ENCODE data around the gene CDKN1A. TPM values are rescaled to one million over a fixed set of nuclear protein-coding genes. Genes with fewer than 3 reads are reported as not detected.

The CDKN1A gene
- total RNA-seq, 1 experiment from 2014 or later = 17.4 TPM

GRCh38 chr6:36734486-36735060, 56.1 kb downstream of the CDKN1A start:
- H3K27me3 Mint-ChIP-seq (ENCODE audit: low read depth) = peaks cover 8% of the 10 kb centered on the region
- no peak overlapping the region for H3K56ac ChIP-seq (ENCODE audit: insufficient read length, low read depth, low read length)
- H4K5ac ChIP-seq (ENCODE audit: insufficient read length, low read depth, low read length) = no peak overlapping the region
- H3K4me2 ChIP-seq (ENCODE audit: insufficient read depth, insufficient read length, low read length) = no peak overlapping the region
- H3K27me3 ChIP-seq (ENCODE audit: insufficient read depth, low read length) = no peaks in the 10 kb centered on the region
- no peak overlapping the region for H2BK15ac ChIP-seq (ENCODE audit: low read depth, low read length)
- no peaks in the 10 kb centered on the region; a peak in 1 of 5 replicates for H3K9me3 Mint-ChIP-seq
- no peak overlapping the region for H2AFZ ChIP-seq (ENCODE audit: low read length)
- H3K4ac ChIP-seq (ENCODE audit: low read depth, low read length) = no peak overlapping the region
- no peak overlapping the region for H3T11ph ChIP-seq (ENCODE audit: low read length)
- H3K79me1 ChIP-seq (ENCODE audit: insufficient read depth, low read depth, low read length, poor library complexity, severe bottlenecking) = no peaks in the 10 kb centered on the region
- no peak overlapping the region for H2BK20ac ChIP-seq (ENCODE audit: low read depth, low read length, poor library complexity, severe bottlenecking)
- H3K4me1 Mint-ChIP-seq = peaks cover 10 to 18% of the 10 kb centered on the region in 2 experiments
- no peak overlapping the region for H2BK5ac ChIP-seq (ENCODE audit: insufficient read length, low read length)
- no peak overlapping the region for H2BK120ac ChIP-seq (ENCODE audit: low read depth, low read length, poor library complexity, severe bottlenecking)
- no peak overlapping the region for H3K27ac ChIP-seq (ENCODE audit: insufficient read length, low read depth, low read length)
- no peaks in the 10 kb centered on the region; the same call in 1 of the 2 replicates for H3K4me1 ChIP-seq (ENCODE audit: insufficient read depth, low read length)
- no peaks in the 10 kb centered on the region for H3K36me3 Mint-ChIP-seq (ENCODE audit: insufficient read depth in 1 of 3, low read depth in 3 of 3)
- H3K9ac ChIP-seq (ENCODE audit: extremely low read depth, insufficient read length, low read length) = no peak overlapping the region
- no peaks in the 10 kb centered on the region for H3K79me2 ChIP-seq (ENCODE audit: insufficient read depth, low read length)
- WGBS (ENCODE audit: extremely low coverage, insufficient read length, low lambda C conversion rate) = no CpG with 5 or more reads among the region's 7 CpGs
- H4K91ac ChIP-seq (ENCODE audit: insufficient read length, low read depth, low read length) = no peak overlapping the region
- H3K18ac ChIP-seq (ENCODE audit: insufficient read length, low read depth, low read length) = no peak overlapping the region
- TF ChIP-seq CTCF (conservative IDR thresholded peaks at IDR 0.05) = no peak
- no peak overlapping the region for H2AK5ac ChIP-seq (ENCODE audit: insufficient read length, low read length)
- no peak overlapping the region; a peak in 1 of 7 replicates for H3K27ac Mint-ChIP-seq
- H4K20me1 ChIP-seq (ENCODE audit: control insufficient read depth, insufficient read depth, insufficient read length) = no peaks in the 10 kb centered on the region
- H3K23ac ChIP-seq (ENCODE audit: insufficient read length, low read depth, low read length) = no peak overlapping the region
- H3K4me3 Mint-ChIP-seq = no peak overlapping the region
- no peaks in the 10 kb centered on the region for H3K9me3 ChIP-seq (ENCODE audit: control insufficient read depth, low read depth, low read length)
- no peak overlapping the region for H4K8ac ChIP-seq (replicated peaks; ENCODE audit: insufficient read length, low read depth, low read length)
- H3K14ac ChIP-seq (ENCODE audit: insufficient read depth, low read length) = no peak overlapping the region
- DNase-seq = no peak
- no peak overlapping the region for H2BK12ac ChIP-seq (ENCODE audit: insufficient read length, low read depth, low read length)
- H3K23me2 ChIP-seq (ENCODE audit: insufficient read length, low read depth, low read length, poor library complexity, severe bottlenecking) = no peaks in the 10 kb centered on the region

Data from H9 (cell line).